ENCODE data around the gene RBMS2. TPM values are rescaled to one million over a fixed set of nuclear protein-coding genes. Genes with fewer than 3 reads are reported as not detected.

Gene RBMS2
- polyA plus RNA-seq, 2 of the 4 experiments (the other 2 are of a cell fraction) = 13.3 to 46.4 TPM

DNA sequence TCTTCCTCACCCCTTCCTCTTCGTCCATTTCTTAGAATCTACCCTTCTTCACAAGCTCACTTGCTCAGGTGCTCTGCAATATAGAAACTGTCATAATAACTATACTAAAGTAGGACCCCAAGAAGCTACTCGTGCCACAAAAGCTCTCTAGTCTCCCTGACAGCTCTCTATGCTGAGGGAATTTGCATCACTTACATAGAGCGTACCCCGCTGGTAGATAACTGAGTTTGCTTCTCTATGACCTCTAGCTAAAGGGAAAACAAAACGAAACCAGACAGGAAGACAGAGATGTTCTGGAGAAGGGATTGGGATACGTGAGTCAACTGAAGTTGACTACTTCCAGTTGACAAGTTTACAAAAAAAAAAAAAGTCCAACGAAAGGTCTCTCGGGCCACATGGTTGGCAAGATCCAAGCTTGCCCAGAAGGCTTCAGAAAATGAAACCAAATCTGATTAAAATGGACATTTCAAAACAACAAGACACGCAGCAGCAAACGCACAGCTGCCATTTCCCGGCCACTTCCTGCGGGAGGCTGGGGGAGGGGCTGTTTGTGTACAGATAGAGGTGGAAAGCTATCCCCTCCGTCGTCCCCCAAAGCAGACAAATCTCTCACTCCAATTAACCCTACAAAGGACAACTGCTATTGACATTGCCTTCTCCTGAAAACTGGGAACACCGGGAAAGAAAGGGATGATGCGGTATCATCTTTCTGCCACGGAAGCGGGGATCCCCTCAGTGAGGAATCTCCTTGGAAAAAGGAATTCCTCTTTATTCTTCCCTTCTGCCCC, 107.2 kb downstream of the RBMS2 start:
- TF ChIP-seq RFX5 (IDR thresholded peaks at IDR 0.05) = no peak
- TF ChIP-seq CHD2 (IDR thresholded peaks at IDR 0.05; ENCODE audit: low read length, partially characterized antibody) = peak; percentile 21
- TF ChIP-seq KDM5A (IDR thresholded peaks at IDR 0.05) = 0 out of 2 replicates have a peak, but pooled peaks have one; percentile 18

DNA sequence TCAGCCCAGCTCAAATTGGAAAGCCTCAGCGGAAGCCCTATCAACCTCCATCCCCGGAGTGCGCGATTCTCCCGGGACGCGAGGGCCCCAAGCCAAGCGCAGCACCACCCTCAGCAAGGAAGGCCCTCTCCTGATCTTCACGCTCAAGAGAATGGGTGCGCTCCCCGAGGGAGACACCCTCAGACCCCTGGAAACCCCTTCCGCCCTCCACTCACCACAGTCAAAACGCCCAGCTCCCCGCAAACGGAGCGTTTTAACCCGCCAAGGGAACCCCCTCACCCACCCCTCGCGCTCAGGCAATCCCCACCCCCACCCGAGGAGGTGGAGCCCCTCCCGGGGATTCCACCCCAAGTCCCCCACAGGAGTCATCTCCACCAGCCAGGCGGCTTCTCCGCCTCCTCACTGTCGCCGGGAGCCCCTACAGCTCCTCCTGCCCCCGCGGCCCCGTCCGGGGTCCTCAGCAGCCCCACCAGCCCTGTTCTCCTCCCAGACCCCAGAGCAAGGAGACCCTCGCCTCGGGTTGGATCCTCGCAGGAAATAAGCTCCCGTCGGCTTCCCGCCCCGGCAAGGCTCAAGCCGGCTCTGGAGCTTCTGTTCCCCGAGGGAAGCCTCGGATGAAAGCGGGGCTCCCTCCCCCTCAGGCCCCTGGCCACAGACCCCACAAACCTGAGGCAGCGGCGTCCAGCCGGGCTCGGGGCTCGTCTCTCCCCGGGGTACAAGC, 108.0 kb downstream of the RBMS2 start:
- DNase-seq (ENCODE audit: low read depth in 1 of 2, low spot score in 1 of 2) (peak; percentile 20 to 43), ATAC-seq (peak; percentile 52 to 66; a peak in 5 of 6 replicates), FAIRE-seq (no peak)
- 2% methylated on average over 28 of the region's 46 CpGs for WGBS (ENCODE audit: missing lambda C conversion rate)
- peak overlapping the region; percentile 99 for H3K4me3 ChIP-seq
- ChIA-PET POLR2A (interaction anchor here (0.6 to 1.6 kb wide), 2 partner anchors 58 to 458 kb away, joined by 3 to 6 read pairs; partner anchors contain the start of gene PTGES3), CTCF (interaction anchor here (0.7 to 2.1 kb wide), 13 partner anchors 9 to 440 kb away, joined by 3 to 20 read pairs (median 7); no protein-coding TSS in a partner anchor)
- no peaks in the 10 kb centered on the region for H3K9me3 ChIP-seq
- peak overlapping the region; percentile 88 for H3K4me2 ChIP-seq
- H3K4me1 ChIP-seq = peaks cover 42% of the 10 kb centered on the region
- peak overlapping the region; percentile 97 to 99 for H3K27ac ChIP-seq
- TF ChIP-seq RAD21 (conservative IDR thresholded peaks at IDR 0.05 in 1 of 2, IDR thresholded peaks at IDR 0.05 in 1 of 2) (no peak), SREBF2 (IDR thresholded peaks at IDR 0.05) (no peak), TFCP2L1 (CRISPR knock-in tag; IDR thresholded peaks at IDR 0.05) (no peak), MAZ (IDR thresholded peaks at IDR 0.05; ENCODE audit: borderline replicate concordance, low read depth, low read length) (no peak), PHF8 (IDR thresholded peaks at IDR 0.05; ENCODE audit: borderline replicate concordance, low read depth) (peak; percentile 28; the same call in 1 of the 2 replicates), CHD4 (IDR thresholded peaks at IDR 0.05; ENCODE audit: borderline replicate concordance) (no peak)
- TF ChIP-seq, protein P1, sequence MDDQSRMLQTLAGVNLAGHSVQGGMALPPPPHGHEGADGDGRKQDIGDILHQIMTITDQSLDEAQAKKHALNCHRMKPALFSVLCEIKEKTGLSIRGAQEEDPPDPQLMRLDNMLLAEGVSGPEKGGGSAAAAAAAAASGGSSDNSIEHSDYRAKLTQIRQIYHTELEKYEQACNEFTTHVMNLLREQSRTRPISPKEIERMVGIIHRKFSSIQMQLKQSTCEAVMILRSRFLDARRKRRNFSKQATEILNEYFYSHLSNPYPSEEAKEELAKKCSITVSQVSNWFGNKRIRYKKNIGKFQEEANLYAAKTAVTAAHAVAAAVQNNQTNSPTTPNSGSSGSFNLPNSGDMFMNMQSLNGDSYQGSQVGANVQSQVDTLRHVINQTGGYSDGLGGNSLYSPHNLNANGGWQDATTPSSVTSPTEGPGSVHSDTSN (IDR thresholded peaks at IDR 0.05) = 0 out of 2 replicates have a peak, but pooled peaks have one; percentile 16

More for the DNA sequence above, 107.2 kb downstream of the RBMS2 start:
- peak overlapping the region; percentile 99 for H3K4me3 ChIP-seq
- peak overlapping the region; percentile 97 to 99 for H3K27ac ChIP-seq
- no peak for FAIRE-seq
- ChIA-PET POLR2A (interaction anchor here (0.7 to 1.6 kb wide), 3 partner anchors 59 to 96 kb away, joined by 3 to 6 read pairs (median 3); partner anchors contain the start of genes NACA and PTGES3), CTCF (interaction anchor here (0.5 to 2.1 kb wide), 18 partner anchors 8 to 439 kb away, joined by 3 to 20 read pairs (median 4); no protein-coding TSS in a partner anchor)
- peak overlapping the region; percentile 88 for H3K4me2 ChIP-seq
- peak; percentile 35 to 51 for DNase-seq (ENCODE audit: low read depth in 1 of 2, low spot score in 1 of 2)
- ATAC-seq = peak in 1 of 2 experiments; percentile 12; a peak in 2 of 6 replicates
- H3K4me1 ChIP-seq = peaks cover 40% of the 10 kb centered on the region
- no peaks in the 10 kb centered on the region for H3K9me3 ChIP-seq
- 5% methylated on average over 18 of the region's 18 CpGs for WGBS (ENCODE audit: missing lambda C conversion rate)

DNA sequence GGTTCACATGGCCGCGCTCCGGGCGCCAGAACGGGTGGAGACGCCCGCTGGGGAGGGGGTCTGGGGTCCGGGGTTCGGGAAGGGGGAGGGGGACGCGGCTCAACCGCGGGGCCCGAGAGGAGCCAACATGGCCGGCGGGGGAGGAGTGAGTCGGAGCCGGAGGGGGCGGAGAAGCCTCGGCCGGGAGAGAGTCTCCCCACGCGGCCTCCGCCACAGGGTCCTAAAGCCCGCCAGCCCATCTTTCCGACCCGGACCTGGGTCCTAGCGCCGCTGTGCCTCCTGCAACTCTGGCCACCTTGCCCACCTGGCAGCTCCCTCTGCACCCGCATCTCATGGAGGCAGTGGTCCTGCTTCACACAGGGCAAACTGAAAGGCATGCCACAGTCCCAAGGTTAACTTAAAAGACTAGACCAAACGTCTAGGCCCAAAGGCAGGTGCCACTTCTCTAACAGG, 108.6 kb downstream of the RBMS2 start, which contains the start of gene BAZ2A:
Gene BAZ2A, minus strand, starts transcription at position 147 of the 453 bp plus-strand sequence. CDS start 12,796 bp downstream, outside the sequence.
- peak; percentile 76 to 87 for ATAC-seq
- Histone ChIP-seq H3K9me3 (no peaks in the 10 kb centered on the region), H3K27ac (peak within 1 kb of the TSS; percentile 97 to 99), H3K4me2 (peak within 1 kb of the TSS; percentile 88), H3K4me1 (peaks cover 42% of the 10 kb centered on the region), H3K4me3 (peak within 1 kb of the TSS; percentile 99)
- POLR2A ChIA-PET = interaction anchor here (0.6 to 1.6 kb wide), 2 partner anchors 58 to 458 kb away, joined by 3 to 6 read pairs; partner anchors contain the start of gene PTGES3
- FAIRE-seq = no peak
- CTCF ChIA-PET = interaction anchor here (1.0 to 1.9 kb wide), 6 partner anchors 9 to 481 kb away, joined by 3 to 7 read pairs (median 4); partner anchors contain the start of gene STAT6
- WGBS (ENCODE audit: missing lambda C conversion rate) = under 1% methylated on average over 15 of the region's 31 CpGs
- TF ChIP-seq GATA3 (IDR thresholded peaks at IDR 0.05; ENCODE audit: borderline replicate concordance) (peak; percentile 49), FOSL2 (IDR thresholded peaks at IDR 0.05) (no peak), FOSL2 (CRISPR knock-in tag; IDR thresholded peaks at IDR 0.05) (0 out of 2 replicates have a peak, but pooled peaks have one; percentile 11), RCOR1 (IDR thresholded peaks at IDR 0.05; ENCODE audit: low read depth, low read length) (no peak), JUN (IDR thresholded peaks at IDR 0.05) (peak in 1 of 2 experiments; percentile 77; a peak in 2 of 5 replicates), ZFP36 (IDR thresholded peaks at IDR 0.05; ENCODE audit: borderline replicate concordance, partially characterized antibody) (peak; percentile 56), HOXB5 (CRISPR knock-in tag; IDR thresholded peaks at IDR 0.05) (no peak), HDAC2 (IDR thresholded peaks at IDR 0.05) (no peak), MAZ (IDR thresholded peaks at IDR 0.05; ENCODE audit: borderline replicate concordance, low read depth, low read length) (peak; percentile 84; the same call in 1 of the 2 replicates), MYC (IDR thresholded peaks at IDR 0.05; ENCODE audit: borderline replicate concordance, low read length) (peak; percentile 88; the same call in 1 of the 2 replicates), RFX5 (IDR thresholded peaks at IDR 0.05) (no peak)
- TF ChIP-seq, protein P2, sequence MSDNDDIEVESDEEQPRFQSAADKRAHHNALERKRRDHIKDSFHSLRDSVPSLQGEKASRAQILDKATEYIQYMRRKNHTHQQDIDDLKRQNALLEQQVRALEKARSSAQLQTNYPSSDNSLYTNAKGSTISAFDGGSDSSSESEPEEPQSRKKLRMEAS (IDR thresholded peaks at IDR 0.05) = peak; percentile 94
- TF ChIP-seq, protein P1 (IDR thresholded peaks at IDR 0.05) = peak; percentile 92
- DNase-seq (ENCODE audit: low read depth in 1 of 2, low spot score in 1 of 2) = peak; percentile 85 to 92

All from A549 (cell line).